Activated T-cell treated with anti-CD3 and anti-CD28 coated beads for 48 hours (primary cell): ENCODE data around the gene PRKRIP1.
"Not testable (repeated sequence)": the region's sequence is repeated elsewhere in the genome, so short reads cannot be mapped to it uniquely, and the experiment has no call there.

Experiments
- DNase-seq: peaks from one replicate; pipeline ENCODE4 v3.0.0-alpha.2; 2020; ENCODE audit warnings: low read depth

Gene PRKRIP1

DNA sequence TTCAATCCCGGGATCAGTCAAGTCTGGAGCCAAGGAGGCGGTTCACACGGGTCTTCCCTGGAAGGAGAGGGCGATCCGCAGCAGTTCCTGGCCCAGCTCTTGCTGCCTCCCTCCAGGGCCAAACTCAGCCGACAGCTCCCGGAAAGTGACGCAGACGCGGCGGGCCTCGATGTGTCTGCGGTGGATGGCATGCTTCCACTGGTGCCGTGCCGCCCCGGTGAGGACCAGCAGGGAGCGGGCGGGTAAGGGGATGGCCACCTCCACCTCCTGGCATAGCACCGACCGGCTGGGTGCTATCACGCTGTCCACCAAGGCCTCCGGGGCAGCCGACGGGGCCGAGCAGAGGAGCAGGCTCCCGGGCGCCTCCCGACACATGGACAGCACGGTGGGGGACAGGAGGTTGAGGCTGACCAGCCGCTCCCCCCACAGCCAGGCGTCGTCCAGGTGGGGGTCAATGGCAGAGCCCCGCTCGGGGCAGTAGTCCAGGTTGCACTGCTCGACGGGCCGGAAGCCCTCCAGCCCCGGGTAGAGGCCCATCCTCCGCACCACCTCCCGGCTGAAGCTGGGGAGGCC is 61.3 kb downstream of the PRKRIP1 start:
- DNase-seq, result no peak

DNA sequence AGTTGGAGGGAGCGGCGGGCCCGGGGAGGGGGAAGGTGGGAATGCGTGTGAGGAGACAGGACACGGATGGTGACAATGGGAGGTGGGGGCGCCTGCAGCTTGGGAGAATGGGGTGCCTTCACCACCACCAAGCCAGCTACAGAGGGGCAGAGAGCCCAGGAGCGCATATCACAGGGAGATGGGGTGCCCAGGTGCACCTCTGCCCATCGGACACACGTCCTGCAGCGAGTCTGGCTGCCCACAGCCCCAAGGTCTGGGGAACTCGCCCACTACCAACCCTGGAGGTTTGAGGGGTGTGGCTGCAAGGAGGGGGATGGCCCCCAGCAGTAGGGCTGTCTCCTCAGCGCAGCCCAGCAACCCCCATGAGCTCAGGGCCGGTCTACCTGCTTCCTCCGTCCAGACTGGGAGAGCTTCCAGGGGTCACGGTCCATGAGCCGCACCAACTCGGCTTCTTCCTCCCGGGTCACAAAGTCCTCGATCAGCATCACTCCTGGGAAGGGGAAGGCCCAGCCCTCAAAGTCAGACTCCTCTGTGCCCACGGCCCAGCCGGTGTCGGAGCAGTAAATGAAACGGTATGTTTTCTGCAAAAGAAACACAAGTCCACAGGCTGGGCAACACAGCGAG is 63.2 kb downstream of the PRKRIP1 start:
- no peak for DNase-seq

DNA sequence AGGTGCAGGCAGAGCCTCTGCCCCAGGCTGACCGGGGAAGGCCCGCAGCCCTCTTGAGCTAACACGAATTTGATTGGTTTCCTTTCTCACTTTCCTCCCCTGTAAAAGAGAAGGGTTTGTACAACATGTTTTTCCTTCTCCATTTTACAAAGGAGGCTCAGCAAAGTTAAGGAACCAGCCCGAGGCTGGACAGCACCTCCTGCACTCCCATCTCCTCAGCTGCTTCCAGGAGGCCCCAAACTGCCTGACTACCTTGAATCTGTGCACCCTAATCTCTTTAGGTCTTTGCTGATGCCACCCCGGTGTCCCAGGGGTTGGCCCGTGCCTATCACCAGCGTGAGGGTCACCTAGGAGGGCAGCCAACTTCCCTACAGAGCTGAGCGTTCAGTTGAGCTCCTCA is 64.3 kb downstream of the PRKRIP1 start:
- DNase-seq, result no peak

DNA sequence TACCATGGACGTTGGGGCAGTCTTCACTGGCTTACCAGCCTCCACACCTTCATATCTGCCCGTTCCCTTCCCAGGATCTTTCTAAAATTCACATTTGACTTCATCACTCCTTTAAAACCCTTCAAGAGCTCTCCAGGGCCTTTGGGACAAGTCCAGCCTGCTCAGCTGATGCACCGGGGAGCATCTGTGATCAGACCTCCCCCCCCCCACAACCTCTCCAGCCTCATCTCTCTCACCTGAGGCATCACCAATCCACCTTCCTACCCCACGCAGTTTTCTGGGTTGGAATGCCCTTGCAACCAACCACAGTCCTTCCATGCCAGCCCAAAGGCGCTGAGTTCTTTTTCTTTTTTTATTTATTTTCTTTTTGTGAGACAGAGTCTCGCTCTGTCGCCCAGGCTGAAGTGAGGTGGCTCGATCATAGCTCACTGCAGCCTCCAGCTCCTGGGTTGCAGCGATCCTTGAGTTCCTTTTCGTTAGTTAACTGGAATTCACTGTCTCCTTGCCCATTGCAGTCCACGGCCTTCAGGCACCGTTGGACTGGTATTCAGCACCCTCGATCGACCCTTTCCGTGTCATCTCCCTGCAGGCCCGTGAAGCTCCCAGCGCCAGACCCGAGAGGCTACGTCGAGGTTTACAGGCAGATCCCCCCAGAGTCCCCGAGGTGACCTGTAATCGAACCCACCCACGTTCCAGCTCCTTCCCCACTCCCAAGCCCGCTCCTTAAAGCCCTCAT is 67.8 kb downstream of the PRKRIP1 start:
- no peak for DNase-seq

DNA sequence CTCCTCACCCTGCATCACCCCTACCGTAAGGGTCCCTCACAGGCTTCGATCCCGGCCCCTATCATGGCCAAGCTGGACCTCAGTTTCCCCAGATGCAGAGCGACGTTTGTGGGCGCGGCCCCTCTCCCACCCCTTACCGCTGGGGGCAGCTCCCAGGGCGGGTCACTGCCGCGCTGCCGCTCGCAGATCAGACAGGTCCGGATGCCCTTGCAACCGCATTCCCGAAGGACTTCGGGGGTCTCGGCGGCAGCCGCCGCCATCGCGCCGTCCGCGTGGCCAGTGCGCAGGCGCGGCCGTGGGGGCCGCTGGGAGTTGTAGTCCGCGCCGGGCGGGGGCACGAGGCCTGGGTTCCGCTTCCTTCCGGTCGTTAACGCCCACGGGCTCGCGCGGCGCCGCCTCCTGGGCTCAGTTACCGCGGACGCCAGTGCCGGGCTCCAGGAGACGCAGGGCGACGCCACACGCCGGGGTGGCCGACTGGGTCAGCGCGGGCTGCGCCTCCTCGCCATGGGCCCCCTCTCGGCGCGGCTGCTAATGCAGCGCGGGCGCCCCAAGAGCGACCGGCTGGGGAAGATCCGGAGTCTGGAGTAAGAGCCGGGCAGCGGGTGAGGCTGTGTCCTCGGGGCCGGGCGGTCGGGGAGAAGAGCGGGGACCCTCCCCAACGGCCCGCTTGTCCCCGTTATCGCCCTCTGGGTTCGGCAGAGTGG is 68.6 kb downstream of the PRKRIP1 start, which contains the start of the genes ALKBH4 and LRWD1:
Gene ALKBH4 (minus strand): TSS at position 287 of the 704 bp plus-strand sequence. CDS start 27 bp downstream, at position 260.
Gene LRWD1 (plus strand): TSS at position 408 of the 704 bp plus-strand sequence. CDS start 97 bp downstream, at position 505.
- DNase-seq, result peak; percentile 98

DNA sequence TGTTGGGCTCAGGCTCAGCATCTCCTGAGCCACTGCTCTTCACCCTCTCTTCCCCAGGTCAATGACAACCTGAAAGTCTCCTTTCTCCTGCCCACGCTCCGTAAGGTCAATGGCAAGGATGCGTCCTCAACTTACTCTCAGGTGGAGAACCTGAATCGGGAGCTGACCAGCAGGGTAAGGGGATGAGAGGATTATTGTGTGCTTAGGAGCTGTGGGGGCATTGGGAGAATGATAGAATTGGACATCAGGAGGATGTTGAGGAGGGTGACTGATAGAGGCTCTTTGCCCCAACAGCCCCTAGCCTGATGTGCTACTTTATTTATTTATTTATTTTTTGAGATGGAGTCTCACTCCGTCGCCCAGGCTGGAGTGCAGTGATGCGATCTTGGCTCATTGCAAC is 69.9 kb downstream of the PRKRIP1 start:
- no peak for DNase-seq

DNA sequence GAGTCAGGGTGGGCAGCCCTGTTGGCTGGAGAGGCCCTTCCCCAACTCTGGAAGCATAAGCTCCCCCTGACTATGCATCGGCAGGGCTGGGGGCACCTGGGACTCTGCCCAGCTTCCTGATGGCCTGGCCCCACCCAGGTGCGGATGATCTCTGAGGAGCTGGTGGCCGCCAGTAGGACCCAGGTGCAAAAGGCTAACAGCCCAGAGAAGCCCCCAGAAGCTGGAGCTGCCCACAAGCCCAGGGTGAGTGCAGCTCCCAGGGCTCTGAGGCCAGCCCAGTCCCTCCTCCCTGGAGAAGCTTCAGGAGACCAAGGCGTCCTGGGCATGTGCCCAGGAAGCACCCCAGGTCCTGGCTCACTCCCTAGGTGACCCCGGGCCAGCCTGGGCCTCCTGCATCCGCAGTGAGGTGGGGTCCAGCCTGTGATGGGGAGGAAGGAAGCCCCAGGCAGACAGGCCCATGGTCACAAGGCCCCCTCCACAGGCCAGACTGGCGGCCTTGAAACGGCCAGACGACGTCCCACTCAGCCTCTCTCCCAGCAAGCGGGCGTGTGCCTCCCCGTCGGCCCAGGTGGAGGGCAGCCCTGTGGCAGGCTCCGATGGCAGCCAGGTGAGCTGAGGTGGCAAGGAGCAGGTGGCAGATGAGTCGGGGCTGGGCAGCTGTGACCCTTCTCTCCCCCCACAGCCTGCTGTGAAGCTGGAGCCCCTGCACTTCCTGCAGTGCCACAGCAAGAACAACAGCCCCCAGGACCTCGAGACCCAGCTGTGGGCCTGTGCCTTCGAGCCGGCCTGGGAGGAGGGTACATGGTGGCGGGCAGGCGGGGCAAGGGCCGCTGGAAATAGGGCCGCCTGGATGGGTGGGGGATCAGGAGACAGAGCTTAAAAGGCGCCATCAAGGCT is 71.7 kb downstream of the PRKRIP1 start:
- no peak for DNase-seq

DNA sequence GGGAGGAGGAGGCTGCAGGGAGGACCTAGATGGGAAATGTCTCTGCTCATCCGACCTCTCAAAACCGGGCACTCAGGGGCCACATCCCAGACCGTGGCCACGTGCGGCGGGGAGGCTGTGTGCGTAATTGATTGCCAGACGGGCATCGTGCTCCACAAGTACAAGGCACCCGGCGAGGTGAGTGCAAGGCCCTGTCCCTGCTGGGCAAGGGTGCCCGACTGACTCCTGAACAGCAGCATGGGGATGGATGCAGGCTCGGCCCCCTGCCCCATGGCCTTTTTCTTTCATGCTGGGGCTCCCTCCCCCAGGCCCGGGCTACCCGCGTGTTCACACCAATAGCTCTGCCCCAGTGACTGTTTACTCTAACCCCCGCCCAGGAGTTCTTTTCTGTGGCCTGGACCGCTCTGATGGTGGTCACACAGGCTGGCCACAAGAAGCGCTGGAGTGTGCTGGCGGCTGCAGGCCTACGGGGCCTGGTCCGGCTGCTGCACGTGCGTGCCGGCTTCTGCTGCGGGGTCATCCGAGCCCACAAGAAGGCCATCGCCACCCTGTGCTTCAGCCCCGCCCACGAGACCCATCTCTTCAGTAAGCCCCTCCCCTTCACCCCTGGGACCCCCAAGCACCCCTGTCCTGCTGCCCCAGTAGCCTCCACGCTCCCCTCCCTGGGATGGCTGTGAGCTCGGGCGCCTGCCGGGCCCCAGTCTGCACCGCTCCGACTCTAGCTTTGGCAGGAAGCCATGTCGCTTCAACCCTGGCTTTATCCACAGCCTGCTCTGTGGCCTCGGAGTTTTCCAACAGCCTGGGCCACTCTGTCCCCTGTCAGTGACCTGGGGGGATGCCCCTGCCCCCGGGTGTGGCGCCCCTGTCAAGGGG is 72.6 kb downstream of the PRKRIP1 start:
- DNase-seq, result no peak

DNA sequence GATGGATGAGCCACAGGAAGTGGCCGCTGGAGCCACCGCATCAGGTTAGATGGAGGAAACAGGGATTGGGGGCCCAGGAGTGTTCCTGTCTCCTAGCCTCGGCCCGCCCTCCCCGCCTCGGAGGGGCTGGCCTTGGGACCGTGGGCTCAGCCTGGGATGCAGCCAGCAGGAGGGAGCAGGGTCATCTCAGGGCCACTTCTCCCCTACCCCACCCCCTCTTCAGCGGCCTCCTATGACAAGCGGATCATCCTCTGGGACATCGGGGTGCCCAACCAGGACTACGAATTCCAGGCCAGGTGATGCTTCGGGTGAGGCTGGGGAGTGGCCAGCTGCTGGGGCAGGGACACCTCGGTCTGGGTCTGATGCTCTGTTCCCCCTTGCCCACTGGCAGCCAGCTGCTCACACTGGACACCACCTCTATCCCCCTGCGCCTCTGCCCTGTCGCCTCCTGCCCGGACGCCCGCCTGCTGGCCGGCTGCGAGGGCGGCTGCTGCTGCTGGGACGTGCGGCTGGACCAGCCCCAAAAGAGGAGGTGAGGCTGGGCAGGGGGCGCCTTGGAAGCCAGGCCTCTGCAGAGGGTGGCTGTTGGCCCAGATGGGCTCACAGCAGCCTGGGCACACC is 73.3 kb downstream of the PRKRIP1 start:
- DNase-seq, result no peak

DNA sequence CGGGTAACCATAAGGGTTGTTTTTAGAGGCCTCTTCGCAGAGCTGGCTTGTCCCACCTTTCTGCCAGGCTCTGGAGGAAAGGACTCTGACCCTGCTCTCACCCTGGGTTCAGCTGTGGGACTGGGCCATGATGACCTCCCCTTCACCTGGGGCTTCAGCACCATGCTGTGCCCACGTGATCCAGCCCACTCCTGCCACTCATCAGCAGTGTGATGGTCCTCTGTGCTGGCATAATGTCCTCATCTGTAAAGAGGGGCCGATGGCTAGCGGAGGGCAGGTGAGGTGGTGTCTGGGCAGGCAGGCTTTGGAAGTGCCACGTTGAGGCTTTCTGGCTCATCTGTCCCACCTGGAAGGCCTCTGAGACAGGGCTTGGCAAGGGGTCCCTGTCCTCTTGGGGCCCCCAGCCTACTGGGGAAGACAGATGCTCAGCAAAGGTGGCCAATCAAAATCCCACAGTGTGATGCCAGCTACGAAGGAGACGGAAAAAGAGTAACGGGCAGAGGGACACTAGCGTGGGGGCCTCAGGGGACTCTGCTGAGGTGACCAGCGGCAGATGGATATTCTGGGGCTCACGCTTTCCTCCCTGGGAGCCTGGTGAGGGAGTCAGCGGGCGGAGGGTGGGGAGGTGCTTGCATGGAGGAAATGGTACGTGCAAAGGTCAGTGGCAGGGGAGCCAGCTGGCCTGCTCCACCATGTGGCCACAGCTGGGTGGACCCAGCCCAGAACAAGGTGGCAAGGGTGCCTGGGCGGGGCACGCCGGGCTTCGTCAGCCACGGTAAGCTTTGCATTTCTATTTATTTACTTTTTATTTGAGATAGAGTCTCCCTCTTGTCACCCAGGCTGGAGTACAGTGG is 74.0 kb downstream of the PRKRIP1 start:
- DNase-seq, result no peak

DNA sequence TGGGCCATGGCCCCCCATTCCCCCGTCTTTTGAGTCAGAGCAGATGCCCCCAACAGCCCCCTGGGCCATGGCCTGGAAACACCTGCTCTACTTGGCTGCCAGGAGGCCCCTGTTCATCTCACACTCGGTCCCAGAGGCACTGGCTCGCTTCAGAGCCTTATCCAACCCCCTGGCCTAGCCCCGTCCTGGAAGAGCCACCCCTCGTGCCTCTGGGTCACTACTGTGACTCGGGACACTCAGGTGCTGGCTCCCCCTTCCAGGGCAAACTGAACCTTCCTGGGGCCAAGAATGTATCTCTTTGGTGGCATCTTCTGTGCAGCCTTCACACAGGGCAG is 75.6 kb downstream of the PRKRIP1 start:
- no peak for DNase-seq

DNA sequence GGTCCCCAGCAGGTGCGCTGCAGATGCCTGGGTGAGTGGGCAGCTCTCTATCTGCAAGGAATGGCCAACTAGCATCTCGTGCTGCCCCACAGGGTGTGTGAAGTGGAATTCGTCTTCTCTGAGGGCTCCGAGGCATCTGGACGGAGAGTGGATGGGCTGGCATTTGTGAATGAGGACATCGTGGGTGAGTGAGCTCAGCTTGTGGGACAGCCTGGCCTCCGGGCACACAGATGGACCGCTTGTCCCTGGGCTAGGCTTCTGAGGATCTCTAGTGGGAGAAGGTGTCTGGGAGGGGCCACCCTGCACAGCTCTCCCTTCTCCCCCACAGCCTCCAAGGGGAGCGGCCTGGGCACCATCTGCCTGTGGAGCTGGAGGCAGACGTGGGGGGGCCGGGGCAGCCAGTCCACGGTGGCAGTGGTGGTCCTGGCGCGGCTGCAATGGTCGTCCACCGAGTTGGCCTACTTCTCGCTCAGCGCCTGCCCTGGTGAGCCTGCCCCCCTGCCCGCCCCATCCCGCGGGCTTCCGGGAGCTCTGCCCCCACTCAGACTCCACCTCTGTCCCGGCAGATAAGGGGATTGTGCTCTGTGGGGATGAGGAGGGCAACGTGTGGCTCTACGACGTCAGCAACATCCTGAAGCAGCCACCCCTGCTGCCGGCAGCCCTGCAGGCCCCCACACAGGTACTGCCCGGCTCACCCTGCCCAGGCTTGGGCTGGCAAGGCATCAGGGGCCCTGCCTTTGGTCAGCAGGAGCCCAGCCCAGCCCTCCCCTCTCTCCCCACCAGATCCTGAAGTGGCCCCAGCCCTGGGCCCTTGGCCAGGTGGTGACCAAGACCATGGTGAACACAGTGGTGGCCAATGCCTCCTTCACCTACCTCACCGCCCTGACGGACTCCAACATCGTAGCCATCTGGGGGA is 76.2 kb downstream of the PRKRIP1 start:
- DNase-seq, result no peak

DNA sequence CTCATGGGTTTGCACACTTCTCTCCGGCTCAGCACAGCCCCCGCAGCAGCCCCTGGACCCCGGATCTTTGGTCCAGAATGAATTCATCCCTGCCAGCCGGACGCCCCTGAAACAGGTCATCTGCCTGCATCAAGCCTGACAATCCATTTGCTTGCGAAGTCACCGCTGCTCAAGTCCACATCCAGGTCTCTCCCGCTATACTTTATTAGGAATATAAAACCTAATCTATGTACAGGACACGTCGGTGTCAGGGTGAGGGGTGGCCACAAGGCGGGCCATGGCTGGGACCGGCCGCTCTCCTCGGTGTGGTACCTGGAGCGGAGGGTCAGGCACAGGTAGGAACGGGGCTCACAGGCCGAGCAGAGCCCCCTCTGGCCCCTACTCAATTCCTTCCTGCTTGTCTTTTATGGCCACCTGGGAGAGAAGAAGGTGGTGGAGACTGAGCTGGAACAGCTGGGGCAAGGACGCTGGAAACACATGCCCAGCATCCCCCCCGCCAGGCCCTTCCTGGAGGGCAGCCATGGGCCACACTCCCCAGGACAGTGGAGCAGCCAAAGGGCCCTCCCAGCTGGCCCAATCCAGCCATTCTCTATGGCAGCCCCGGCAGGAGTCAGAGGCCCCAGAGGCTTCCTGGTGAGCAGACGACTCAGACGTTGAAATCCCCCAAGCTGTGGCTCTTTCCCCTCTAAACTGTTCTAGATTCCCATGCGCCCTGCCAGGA is 77.3 kb downstream of the PRKRIP1 start:
- DNase-seq, result no peak

DNA sequence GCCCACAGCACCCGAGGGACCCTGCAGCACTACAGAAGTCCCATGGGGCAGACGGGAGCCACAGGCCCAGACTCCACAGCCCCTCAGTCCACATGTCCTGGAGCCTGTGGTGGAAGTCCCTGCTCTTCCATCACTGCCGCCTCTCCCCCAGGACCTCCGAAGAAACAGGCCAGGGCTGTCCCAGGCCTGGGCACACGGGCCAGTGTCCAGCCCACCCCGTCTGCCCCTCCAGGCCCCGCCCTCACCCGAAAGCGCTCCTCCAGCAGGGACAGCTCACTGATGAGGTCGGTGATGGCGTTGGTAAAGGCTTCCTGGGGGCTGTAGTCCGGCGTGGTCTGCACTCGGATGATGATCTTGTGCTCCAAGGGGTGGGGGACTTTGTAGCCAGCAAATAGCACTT is 78.0 kb downstream of the PRKRIP1 start:
- DNase-seq, result not testable (repeated sequence)

DNA sequence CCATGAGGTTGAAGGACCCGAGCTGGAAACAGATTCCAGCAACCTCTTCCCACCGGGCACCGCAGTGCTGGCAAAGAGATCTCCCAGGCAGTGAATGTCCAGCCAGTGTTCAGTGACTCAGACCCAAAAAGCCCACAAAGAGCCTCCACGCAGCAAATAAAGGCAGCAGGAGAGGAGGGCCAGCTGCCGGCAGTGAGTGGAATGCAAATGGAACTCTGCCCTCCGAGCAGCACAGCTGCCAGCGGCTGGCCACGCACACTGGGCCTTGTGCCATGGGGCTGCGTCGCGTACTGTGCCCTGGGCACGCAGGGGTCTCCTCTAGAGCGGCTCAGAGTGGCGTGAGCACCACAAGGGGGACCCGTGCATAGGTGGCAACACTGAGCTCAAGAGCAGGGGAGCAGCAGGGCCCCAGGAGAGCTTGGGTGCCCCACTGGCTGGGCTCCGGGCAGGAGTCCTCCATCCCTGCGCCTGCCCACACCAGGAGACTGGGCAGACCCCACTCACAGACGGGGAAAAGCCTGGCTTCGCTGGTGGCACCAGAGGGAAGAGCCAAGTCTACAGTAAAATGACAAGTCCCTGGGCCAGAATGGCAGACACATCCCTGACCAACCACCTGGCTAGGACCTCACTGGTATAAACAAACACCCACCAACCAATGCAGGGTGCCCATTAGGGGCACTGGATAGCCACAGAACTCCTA is 78.7 kb downstream of the PRKRIP1 start:
- not testable (repeated sequence) for DNase-seq
